ENCODE data around the gene CADM1. TPM values are rescaled to one million over a fixed set of nuclear protein-coding genes. Genes with fewer than 3 reads are reported as not detected.

Gene CADM1
- total and polyA plus RNA-seq, 2 experiments from 2014 or later, result 16.5 to 18.0 TPM

- TF ChIP-seq ZNF462 (CRISPR knock-in tag; IDR thresholded peaks at IDR 0.05) (no peak), EZH2phosphoT487 (IDR thresholded peaks at IDR 0.05; ENCODE audit: unreplicated experiment) (no peak), CREB1 (CRISPR knock-in tag; IDR thresholded peaks at IDR 0.05; ENCODE audit: low read depth) (no peak), STAT1 (IDR thresholded peaks at IDR 0.05; ENCODE audit: unreplicated experiment) (no peak), JUNB (IDR thresholded peaks at IDR 0.05; ENCODE audit: unreplicated experiment) (no peak), POLR2AphosphoS5 (IDR thresholded peaks at IDR 0.05; ENCODE audit: low read depth) (no peak), EZH2 (IDR thresholded peaks at IDR 0.05; ENCODE audit: low read depth, unreplicated experiment) (no peak), NANOG (IDR thresholded peaks at IDR 0.05; ENCODE audit: borderline replicate concordance) (no peak), REST (IDR thresholded peaks at IDR 0.05; ENCODE audit: unreplicated experiment) (no peak), CTCF (conservative IDR thresholded peaks at IDR 0.05; ENCODE audit: low read depth in 2 of 2) (no peak)
Observed at GRCh38 chr11:115141231-115142114, 362.7 kb downstream of the CADM1 start (continued).
